OCI-LY7 (cell line): ENCODE data around the gene NUP210.
A peak's percentile ranks its signal among the peaks of the same experiment; 100 is the strongest.

Source experiments
- EZH2phosphoT487 ChIP-seq: fragments of 200-600 bp; sonication (generic); IDR thresholded peaks from 2 replicates; pipeline ENCODE4 v1.6.1; 2018; ENCODE audit warnings: low read depth, borderline replicate concordance, mild to moderate bottlenecking, mixed run types, antibody characterized with exemption, low read length, moderate library complexity, mixed read lengths
- TF ChIP-seq, protein P1 (sequence below): fragments of 200-600 bp; sonication (generic); conservative IDR thresholded peaks from 2 replicates; pipeline ENCODE4 v1.5.1; 2014; ENCODE audit warnings: mild to moderate bottlenecking, antibody characterized with exemption, low read length, moderate library complexity, mixed read lengths

DNA sequence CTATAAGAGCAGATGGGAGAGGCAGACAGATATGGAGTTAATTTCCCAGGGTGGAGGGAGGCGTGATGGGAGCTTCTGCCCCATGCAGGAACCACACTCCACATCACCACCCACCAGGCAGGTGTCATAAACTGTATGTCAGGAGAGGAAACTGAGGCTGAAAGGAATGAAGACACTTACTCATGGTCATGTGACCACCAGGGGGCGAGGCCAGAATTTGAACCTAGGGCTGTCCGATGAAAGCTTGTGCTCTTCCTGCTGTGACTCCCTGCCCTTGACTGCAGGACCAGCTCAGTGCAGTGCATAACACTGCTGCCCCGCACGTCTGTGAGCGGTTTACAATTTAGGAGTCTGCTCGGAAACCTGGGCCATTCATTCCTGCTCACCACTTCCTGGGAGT is 28.8 kb downstream of the NUP210 start:
- TF ChIP-seq, protein P1, sequence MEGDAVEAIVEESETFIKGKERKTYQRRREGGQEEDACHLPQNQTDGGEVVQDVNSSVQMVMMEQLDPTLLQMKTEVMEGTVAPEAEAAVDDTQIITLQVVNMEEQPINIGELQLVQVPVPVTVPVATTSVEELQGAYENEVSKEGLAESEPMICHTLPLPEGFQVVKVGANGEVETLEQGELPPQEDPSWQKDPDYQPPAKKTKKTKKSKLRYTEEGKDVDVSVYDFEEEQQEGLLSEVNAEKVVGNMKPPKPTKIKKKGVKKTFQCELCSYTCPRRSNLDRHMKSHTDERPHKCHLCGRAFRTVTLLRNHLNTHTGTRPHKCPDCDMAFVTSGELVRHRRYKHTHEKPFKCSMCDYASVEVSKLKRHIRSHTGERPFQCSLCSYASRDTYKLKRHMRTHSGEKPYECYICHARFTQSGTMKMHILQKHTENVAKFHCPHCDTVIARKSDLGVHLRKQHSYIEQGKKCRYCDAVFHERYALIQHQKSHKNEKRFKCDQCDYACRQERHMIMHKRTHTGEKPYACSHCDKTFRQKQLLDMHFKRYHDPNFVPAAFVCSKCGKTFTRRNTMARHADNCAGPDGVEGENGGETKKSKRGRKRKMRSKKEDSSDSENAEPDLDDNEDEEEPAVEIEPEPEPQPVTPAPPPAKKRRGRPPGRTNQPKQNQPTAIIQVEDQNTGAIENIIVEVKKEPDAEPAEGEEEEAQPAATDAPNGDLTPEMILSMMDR = peak; percentile 57
- no peak for TF ChIP-seq EZH2phosphoT487
